ENCODE measurements around the gene TOLLIP.

- TF ChIP-seq CTCF (IDR thresholded peaks at IDR 0.05) (no peak), POLR2A (IDR thresholded peaks at IDR 0.05) (no peak)
These were observed 77.9 kb downstream of the TOLLIP start for GRCh38 chr11:1231396-1232020.

All from body of pancreas (tissue), 4 donors.